Inferior parietal cortex (tissue), 1 donor: ENCODE data around the gene WEE2.
"Not testable (repeated sequence)": the region's sequence is repeated elsewhere in the genome, so short reads cannot be mapped to it uniquely, and the experiment has no call there.

Experiments
- DNase-seq: peaks from one replicate; pipeline ENCODE4 v3.0.0-alpha.2; 2016; ENCODE audit errors: extremely low spot score

Gene WEE2

DNA sequence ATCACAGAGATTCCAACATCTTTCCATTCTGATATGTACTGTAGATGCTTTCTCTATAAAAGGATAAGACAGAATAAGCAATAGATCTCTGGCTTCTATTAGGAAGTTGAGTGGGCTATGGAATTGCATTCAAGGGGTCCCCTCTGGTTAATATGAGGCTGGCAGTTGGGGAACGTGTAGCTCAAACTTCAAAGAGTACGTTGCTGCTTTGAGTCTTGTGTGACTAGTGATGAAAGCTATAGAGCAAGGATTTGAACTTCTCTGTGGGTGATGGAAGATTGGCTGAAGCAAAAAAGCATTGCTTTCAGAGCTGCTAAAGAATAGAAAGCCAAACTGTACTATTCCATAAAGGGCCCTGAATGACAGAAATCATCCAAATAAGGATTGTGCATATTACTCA is 6.4 kb downstream of the WEE2 start:
- DNase-seq, result no peak

DNA sequence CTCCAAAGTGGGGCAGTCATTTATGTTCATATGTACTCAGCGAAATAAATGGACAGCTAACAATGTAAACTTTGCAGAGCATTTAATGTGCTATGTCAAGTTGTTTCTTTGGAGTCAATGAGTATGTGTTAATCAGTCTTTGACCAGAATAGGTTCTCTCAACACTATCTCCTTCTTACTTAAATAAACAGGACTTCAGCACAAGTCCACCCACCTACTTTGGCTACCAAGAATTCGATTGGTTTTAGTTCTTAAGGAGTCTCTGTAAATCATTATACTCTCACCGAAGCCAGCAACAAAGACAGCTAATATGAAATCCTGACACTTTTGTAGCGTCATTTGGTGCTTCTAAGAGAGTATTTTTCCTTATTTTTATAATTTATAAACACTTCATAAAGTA is 6.9 kb downstream of the WEE2 start:
- no peak for DNase-seq

DNA sequence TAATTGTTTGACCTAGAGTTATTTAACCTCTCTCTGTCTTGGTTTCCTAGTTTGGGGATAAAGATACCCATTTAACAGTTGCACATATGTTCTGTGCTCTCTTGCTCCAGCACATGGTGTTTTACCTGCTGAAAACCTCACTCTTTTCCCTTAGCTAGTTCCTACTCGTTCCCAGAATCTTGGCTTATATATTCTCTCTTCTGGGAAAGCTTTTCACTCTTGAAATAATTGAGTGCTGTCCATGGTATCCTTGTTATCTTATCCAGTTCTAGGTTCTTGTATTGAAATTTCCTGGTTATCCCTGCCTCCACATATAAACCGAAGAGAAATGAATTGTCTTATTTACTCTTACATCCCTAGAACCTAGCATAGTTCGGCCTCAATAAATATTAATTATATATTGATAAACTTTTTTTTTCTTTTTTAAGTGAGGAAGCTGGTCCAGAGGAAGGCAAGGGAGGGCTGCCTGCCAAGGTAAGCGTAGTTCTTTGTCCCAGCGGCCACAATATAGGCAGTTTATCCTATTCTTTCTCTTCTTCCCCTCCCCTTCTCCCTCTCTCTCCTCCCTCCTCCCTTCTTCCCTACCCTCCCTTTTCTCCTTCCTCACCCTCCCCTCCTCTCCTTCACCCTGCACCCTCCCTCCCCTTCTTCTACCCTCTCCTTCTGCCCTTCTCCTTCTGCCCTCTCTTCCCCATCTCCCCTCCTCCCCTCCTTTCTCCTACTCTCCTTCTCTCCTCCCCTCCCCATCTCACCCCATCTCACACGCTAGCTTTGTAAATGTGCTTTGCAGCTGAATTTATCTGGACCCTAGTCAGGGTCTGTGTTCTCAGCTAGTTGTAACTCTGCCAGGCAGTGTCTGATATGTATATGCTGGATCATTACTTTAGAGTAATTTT is 7.9 kb downstream of the WEE2 start:
- no peak for DNase-seq

- DNase-seq, result no peak
Measured at GRCh38 chr7:141717450-141717849, 9.3 kb downstream of the WEE2 start.

DNA sequence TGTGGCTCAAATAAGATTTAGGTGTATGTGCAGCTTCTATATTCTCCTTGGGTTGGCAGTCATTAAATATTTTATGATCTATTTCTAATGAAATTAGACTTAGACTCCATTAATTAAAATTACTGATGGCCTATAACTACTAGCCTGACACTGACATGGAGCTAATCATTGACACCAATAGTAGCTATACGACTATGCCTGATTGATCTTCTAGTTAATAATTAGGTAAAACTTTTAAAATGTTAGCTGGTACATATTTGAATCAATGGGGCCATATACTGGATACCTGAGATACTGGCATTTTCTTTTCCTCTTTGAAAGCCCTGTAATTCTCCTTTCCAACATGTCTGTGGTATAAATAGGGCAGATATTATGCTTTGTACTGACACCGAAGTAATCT is 14.4 kb downstream of the WEE2 start:
- DNase-seq, result no peak

DNA sequence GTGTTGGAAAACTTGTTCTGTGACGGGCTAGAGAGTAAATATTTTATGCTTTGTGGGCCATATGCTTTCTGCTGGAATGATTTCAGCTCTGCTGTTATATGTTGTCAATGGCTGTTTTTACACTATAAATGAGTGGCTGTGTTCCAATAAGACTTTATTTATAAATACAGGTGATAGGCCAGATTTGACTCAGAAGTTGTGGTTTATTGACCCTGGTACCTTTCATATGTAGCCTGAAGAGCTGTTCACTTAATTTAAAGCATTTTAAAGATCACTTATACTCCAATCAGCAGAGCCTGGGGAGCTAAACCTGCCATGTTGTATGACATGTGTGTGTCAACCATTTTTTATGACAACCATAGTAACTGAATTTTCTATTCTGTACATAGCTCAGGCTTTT is 20.9 kb downstream of the WEE2 start:
- no peak for DNase-seq

GRCh38 chr7:141731476-141732149 is 23.5 kb downstream of the WEE2 start:
- DNase-seq, result no peak

- no peak for DNase-seq
Measured at GRCh38 chr7:141737118-141737835, 29.1 kb downstream of the WEE2 start.

GRCh38 chr7:141737836-141738591 is 29.9 kb downstream of the WEE2 start, which contains the start of gene SSBP1:
Gene SSBP1 (plus strand): TSS chr7:141738358. CDS start chr7:141739167, 809 bp downstream.
- peak; percentile 99 for DNase-seq

GRCh38 chr7:141738592-141739013 is 30.4 kb downstream of the WEE2 start:
- DNase-seq, result no peak

DNA sequence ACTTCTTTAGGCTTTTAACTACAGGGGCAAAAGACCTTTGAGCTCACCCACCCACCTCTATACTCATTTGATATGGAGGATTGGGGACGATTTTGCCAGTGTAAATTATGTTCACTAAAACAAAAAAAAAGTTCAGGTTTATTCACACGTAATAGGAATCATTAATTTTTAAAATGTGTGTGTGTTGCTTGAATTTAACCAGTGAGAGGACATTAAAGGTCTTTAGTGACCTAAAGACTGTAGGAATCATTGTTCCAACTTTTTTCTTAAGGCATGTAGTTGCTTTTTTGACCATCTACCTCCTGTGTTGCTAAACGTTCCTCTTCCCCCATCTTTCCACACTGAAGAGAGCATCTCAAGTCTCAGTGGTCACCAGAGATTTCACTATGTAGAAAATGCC is 31.1 kb downstream of the WEE2 start:
- DNase-seq, result no peak

GRCh38 chr7:141742229-141742628 is 34.1 kb downstream of the WEE2 start:
- DNase-seq, result no peak

- DNase-seq, result no peak
Measured at GRCh38 chr7:141744131-141744530, 36.0 kb downstream of the WEE2 start.

GRCh38 chr7:141748396-141748795 is 40.2 kb downstream of the WEE2 start:
- DNase-seq, result no peak

DNA sequence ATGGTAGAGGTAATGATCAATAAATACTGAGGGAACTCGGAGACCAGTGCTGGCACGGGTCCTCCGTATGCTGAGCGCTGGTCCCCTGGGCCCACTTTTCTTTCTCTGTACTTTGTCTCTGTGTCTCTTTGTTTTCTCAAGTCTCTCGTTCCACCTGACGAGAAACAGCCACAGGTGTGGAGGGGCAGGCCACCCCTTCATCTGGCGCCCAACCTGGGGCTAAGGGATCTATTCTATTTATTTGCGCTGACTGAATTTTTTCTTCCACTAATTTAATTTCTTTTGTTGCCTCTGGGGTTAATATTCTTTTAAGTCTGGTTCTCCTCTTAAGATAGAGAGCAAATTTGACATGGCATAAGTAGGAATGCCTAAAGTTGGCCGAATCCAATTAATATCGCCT is 43.8 kb downstream of the WEE2 start:
- DNase-seq, result not testable (repeated sequence)

DNA sequence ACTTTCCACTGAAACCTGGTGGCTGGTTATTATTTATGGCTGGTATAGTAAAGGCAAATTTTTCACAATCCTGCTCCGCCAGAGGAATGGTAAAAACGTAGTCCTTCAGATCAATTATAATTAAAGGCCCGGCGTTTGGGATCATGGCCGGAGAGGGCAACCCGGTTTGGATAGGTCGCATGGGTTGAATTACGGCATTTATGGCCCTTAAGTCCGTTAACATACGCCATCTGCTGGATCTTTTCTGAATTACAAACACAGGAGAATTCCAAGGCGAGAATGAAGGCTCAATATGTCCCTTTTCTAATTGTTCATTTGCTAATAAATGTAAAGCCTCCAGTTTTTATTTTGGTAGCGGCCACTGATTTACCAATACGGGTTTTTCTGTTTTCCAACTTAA is 44.5 kb downstream of the WEE2 start:
- no peak for DNase-seq

DNA sequence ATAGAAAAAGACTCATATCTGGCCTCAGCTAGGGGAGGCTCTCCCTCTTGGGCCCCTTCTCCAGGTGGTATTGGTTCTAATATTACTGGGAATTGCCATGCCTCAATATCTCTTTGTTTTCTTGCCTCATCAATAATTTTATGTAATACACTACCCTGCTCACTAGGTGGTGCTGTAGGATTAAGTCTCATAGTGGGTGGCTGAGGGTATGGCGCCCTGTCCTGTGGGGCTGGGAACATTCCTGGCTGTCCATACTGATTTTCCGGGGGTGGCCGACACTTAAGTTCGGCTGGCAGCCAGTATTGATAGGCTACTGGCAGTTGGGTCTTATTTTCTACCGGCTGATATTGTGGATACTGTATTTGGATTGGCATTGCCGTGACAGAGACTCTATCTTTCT is 46.8 kb downstream of the WEE2 start:
- DNase-seq, result peak; percentile 25

- no peak for DNase-seq
Measured at GRCh38 chr7:141763797-141764196, 55.6 kb downstream of the WEE2 start, which contains the start of gene TAS2R3. Gene TAS2R3 (plus strand): TSS chr7:141764097. CDS start chr7:141764159, 62 bp downstream.

DNA sequence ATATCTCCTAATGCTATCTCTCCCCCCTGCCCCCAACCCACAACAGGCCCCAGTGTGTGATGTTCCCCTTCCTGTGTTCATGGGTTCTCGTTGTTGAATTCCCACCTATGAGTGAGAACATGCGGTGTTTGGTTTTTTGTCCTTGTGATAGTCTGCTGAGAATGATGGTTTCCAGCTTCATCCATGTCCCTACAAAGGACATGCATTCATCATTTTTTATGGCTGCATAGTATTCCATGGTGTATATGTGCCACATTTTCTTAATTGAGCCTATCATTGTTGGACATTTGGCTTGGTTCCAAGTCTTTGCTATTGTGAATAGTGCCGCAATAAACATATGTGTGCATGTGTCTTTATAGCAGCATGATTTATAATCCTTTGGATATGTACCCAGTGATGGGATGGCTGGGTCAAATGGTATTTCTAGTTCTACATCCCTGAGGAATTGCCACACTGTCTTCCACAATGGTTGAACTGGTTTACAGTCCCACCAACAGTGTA is 62.0 kb downstream of the WEE2 start:
- DNase-seq, result not testable (repeated sequence)

DNA sequence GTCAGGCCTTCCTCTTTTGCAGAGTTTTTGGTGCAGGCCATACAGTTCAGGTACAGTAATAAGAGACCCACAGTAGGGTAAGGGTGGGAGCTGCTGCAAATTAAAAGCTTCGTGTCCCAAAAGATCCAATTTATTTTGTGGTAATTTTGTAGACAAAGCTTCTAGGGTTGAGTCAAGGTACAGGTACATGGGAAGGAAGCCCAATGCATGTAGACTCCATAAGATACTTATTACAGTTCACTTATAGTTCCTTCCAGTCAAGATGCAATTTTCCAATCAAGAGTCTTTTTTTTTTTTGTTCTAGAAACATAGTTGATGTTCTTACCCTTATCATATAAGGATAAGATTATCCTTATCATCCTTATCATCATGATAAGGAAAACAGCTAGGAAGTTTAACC is 68.2 kb downstream of the WEE2 start, which contains the start of gene TAS2R4:
TSS of gene TAS2R4 (plus strand) at position 301 of the 400 bp plus-strand sequence. CDS start 1,815 bp downstream, outside the sequence.
- no peak for DNase-seq
